GM12873 (cell line): ENCODE measurements around the gene SPIN1.

ENCODE experiments used
- TF ChIP-seq, protein P1 (sequence below): IDR thresholded peaks from 2 replicates; pipeline ENCODE4 v1.5.1; 2012; ENCODE audit warnings: low read depth, mild to moderate bottlenecking, moderate library complexity, low read length, control low read depth; ENCODE audit not compliant: insufficient read depth; ENCODE audit errors: missing control alignments

The SPIN1 gene

DNA sequence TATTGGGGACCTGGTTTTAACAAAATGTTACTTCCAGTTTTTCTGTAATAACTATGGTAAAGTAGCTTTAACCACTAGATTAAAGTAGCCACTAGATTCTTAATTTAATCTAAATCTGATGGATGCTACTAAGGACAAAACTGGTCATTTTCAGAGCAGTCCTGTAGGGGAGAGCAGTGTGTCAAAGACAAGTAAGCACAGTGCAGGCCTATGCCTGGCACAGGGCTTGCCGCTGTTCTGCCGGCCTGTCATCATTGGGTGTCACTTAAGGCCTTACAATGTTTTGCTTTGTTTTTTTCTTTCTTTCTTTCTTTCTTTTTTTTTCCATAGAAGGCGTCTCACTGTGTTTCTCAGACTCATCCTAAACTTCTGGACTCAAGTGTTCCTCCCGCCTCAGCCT, 93.7 kb downstream of the SPIN1 start:
- TF ChIP-seq, protein P1, sequence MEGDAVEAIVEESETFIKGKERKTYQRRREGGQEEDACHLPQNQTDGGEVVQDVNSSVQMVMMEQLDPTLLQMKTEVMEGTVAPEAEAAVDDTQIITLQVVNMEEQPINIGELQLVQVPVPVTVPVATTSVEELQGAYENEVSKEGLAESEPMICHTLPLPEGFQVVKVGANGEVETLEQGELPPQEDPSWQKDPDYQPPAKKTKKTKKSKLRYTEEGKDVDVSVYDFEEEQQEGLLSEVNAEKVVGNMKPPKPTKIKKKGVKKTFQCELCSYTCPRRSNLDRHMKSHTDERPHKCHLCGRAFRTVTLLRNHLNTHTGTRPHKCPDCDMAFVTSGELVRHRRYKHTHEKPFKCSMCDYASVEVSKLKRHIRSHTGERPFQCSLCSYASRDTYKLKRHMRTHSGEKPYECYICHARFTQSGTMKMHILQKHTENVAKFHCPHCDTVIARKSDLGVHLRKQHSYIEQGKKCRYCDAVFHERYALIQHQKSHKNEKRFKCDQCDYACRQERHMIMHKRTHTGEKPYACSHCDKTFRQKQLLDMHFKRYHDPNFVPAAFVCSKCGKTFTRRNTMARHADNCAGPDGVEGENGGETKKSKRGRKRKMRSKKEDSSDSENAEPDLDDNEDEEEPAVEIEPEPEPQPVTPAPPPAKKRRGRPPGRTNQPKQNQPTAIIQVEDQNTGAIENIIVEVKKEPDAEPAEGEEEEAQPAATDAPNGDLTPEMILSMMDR: no peak

DNA sequence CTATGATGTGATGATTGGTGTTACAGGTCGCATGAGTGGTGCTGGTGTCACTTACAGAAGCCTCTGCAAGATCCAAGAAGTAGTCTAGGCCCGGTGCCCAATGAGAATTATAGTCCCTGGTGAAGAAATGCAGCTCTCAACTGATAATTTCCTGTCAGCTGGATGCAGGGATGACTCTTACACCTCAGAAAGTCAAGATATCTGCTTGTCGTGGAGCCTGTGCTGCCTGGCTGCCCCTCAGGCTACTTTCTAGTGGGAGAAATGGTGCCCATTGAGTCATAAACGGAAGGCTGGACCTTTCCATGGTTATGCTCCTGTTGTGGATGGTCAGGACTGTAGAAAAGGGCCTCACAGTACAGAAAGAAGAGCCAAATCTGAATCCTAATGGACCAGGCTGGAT, 99.9 kb downstream of the SPIN1 start:
- TF ChIP-seq, protein P1: no peak

DNA sequence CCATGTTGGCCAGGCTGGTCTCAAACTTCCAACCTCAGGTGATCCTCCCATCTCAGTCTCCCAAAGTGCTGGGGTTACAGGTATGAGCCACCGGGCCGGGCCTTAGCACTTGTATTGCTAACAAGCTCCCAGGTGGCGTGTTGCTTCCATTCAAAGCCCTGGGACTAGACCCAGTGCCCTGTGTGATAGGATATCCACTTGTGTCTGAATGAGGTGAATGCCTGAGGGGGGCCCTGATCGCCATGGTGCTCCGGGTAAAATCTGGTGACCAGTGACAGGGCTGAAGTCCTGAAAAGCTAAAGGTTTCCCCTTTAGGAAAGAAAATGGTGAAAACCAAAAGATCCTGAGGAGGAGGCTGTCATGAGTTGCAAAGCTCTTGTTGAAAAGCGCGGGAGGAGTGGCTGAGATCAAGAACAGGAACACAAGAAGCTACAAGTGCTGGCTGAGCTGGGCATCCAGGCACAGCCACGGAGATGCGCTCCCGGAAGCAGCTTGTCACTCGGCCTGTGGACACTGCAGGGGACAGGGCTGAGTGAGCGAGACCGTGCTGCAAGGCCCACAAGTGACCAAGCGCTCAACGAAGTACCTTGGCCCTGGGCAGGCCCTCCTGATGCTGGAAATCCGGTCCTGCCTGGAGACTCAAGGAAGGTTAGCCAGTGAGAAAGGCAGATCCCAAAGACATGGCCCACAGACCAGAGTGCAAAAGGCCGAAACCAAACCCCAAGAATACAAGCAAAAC, 106.9 kb downstream of the SPIN1 start:
- TF ChIP-seq, protein P1: no peak

DNA sequence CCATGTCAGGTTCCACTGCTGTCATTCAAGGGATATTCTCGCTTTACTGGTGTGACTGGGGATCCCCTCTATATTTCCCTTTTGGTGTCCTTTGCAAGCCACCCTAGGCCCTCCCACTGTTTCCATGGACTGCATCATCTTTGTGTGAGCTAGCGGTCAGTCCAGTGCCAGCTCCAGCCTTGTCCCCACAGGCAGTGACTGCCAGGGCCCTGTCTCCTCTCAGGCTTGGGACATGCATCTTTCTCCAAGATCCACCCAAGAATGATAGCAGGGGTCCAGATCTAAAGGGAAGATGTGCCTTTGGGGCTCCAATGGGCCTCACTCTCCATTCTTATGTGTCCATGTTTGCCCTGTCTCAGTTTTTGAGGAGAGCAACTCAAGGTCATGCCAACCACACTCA, 109.0 kb downstream of the SPIN1 start:
- TF ChIP-seq, protein P1: no peak

DNA sequence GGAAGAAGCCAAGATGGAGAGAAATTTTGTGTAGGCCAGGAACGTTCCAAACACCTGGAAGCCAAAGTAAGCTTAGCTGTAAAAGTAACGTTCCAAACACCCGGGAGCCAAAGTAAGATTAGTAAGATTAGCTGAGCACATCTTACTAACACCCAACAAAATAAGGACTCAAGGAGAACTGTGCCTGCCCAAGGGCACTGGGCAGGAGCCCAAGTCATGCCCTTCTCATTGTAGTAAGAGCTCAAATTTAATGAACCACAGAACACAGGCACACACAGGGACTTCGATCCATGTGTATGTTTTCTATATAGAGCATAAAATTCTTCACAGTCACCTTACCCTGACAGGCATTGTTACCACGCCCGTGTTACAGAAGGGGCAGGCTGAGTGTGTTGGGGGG, 110.6 kb downstream of the SPIN1 start:
- TF ChIP-seq, protein P1: no peak

DNA sequence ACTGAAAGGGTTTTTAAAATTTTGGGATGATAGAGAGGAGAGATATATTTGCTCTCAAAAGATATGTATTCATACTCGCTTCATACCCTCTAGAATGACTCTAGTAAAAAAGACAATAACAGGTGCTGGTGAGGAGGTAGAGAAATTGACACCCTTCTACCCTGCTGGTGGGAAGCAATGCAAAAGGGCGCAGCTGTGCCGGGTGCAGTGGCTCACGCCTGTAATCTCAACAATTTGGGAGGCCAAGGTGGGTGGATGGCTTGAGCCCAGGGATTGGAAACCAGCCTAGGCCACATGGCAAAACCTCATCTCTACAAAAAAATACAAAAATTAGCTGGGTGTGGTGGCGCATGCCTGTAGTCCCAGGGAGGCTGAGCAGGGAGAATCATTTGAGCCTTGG, 112.8 kb downstream of the SPIN1 start:
- TF ChIP-seq, protein P1: no peak

DNA sequence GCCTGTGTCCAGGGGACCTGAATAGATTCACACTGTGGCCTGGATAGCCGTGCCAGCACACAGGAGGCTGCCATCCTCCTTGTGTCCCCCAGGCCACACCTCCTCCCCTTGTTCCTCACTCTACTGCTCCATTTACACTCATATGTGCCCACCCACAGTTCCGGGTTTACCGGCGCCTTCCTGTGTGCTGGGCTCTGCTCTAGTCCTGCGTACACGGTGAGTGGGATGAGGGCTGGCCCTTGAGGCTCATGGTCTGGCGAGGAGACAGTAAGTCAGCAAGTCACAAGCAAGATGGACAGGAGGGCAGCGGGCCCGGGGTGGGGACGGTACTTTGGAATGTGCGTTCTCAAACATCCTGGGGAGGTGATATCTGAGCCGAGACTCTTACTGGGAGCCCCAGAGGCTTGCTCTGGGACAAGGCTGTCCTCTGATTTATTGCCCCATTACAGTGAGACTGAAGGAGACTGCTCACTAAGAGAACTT, 114.3 kb downstream of the SPIN1 start:
- TF ChIP-seq, protein P1: no peak
